Measurements from ENCODE around the gene MTF1.

The MTF1 gene

GRCh38 chr1:37858931-37859506, 373 bp downstream of the MTF1 start:
- DNase-seq (ENCODE audit: low read depth), result no peak
- in situ Hi-C loops (cut with HindIII; ENCODE audit: low sequenced_read_pairs), result loop anchor here (5.0 kb wide), 1 partner anchor 33 kb away; no protein-coding TSS in a partner anchor

GRCh38 chr1:37854406-37854805, 5.0 kb downstream of the MTF1 start:
- no peak overlapping the region for H3K4me3 ChIP-seq (ENCODE audit: low read depth, low read length)
- in situ Hi-C loops (cut with HindIII; ENCODE audit: low sequenced_read_pairs), result no loop called here
- no peak for DNase-seq (ENCODE audit: low read depth)
- TF ChIP-seq, protein P1, sequence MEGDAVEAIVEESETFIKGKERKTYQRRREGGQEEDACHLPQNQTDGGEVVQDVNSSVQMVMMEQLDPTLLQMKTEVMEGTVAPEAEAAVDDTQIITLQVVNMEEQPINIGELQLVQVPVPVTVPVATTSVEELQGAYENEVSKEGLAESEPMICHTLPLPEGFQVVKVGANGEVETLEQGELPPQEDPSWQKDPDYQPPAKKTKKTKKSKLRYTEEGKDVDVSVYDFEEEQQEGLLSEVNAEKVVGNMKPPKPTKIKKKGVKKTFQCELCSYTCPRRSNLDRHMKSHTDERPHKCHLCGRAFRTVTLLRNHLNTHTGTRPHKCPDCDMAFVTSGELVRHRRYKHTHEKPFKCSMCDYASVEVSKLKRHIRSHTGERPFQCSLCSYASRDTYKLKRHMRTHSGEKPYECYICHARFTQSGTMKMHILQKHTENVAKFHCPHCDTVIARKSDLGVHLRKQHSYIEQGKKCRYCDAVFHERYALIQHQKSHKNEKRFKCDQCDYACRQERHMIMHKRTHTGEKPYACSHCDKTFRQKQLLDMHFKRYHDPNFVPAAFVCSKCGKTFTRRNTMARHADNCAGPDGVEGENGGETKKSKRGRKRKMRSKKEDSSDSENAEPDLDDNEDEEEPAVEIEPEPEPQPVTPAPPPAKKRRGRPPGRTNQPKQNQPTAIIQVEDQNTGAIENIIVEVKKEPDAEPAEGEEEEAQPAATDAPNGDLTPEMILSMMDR (IDR thresholded peaks at IDR 0.05; ENCODE audit: low read depth, low read length, missing control alignments), result no peak

More at GRCh38 chr1:37858931-37859506, 373 bp downstream of the MTF1 start:
- TF ChIP-seq, protein P1 (IDR thresholded peaks at IDR 0.05; ENCODE audit: low read depth, low read length, missing control alignments), result no peak
- H3K4me3 ChIP-seq (ENCODE audit: low read depth, low read length), result peak overlapping the region; percentile 91

DNA sequence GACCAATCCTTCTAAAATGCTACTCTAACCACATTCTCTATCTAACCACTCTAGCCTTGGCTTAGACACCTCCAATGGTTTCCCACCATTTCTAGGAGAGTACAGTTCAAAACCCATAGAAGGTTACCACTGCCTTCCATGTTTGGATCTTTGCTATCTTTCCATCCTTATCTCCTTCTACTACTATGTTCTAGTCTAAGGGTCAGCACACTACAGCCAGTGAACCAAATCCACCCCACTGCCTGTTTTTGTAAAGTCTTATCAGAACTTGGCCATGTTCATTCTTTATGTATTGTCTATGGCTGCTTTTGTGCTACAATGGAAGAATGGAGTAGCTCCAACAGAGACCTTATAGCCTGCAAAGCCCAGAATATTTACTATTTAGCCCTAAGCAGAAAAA, 6.2 kb downstream of the MTF1 start:
- no peak overlapping the region for H3K4me3 ChIP-seq (ENCODE audit: low read depth, low read length)
- TF ChIP-seq, protein P1 (IDR thresholded peaks at IDR 0.05; ENCODE audit: low read depth, low read length, missing control alignments), result no peak
- no peak for DNase-seq (ENCODE audit: low read depth)
- in situ Hi-C loops (cut with HindIII; ENCODE audit: low sequenced_read_pairs), result no loop called here

DNA sequence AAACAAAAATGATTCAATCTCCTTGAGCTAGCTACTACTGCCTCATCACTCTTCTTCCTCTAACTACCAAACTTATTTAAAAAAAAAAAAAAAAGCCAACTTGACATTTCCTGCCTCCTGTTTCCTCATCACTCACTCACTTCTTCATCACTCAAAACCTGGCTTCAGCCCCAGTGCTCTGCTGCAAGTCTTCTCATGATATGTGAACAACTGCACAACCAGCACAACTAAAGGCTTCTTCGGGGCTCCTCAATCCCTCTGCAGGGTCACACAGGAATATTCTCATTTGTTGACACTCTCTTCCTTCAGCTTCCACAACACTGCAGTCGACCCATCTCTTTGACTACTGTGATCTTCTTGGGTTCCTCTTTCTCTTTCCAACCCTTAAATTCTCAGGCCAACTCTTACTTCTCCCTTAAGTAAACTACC, 7.6 kb downstream of the MTF1 start:
- DNase-seq (ENCODE audit: low read depth), result no peak

GRCh38 chr1:37851262-37851661, 8.1 kb downstream of the MTF1 start:
- TF ChIP-seq, protein P1 (IDR thresholded peaks at IDR 0.05; ENCODE audit: low read depth, low read length, missing control alignments), result no peak

More for the DNA sequence above, 7.6 kb downstream of the MTF1 start:
- in situ Hi-C loops (cut with HindIII; ENCODE audit: low sequenced_read_pairs), result no loop called here
- TF ChIP-seq, protein P1 (IDR thresholded peaks at IDR 0.05; ENCODE audit: low read depth, low read length, missing control alignments), result no peak
- no peak overlapping the region for H3K4me3 ChIP-seq (ENCODE audit: low read depth, low read length)

GRCh38 chr1:37850352-37850955, 8.9 kb downstream of the MTF1 start:
- TF ChIP-seq, protein P1 (IDR thresholded peaks at IDR 0.05; ENCODE audit: low read depth, low read length, missing control alignments), result no peak
- in situ Hi-C loops (cut with HindIII; ENCODE audit: low sequenced_read_pairs), result no loop called here
- no peak for DNase-seq (ENCODE audit: low read depth)
- H3K4me3 ChIP-seq (ENCODE audit: low read depth, low read length), result no peak overlapping the region

More at GRCh38 chr1:37851262-37851661, 8.1 kb downstream of the MTF1 start:
- in situ Hi-C loops (cut with HindIII; ENCODE audit: low sequenced_read_pairs), result no loop called here
- DNase-seq (ENCODE audit: low read depth), result no peak
- no peak overlapping the region for H3K4me3 ChIP-seq (ENCODE audit: low read depth, low read length)

All from astrocyte of the cerebellum (primary cell).